Left hindlimb (tissue), 1 donor: Measurements from ENCODE around the gene PTPRO.

Source experiments
- DNase-seq: peaks from one replicate; pipeline ENCODE4 v3.0.0-alpha.2; 2018

The PTPRO gene

DNA sequence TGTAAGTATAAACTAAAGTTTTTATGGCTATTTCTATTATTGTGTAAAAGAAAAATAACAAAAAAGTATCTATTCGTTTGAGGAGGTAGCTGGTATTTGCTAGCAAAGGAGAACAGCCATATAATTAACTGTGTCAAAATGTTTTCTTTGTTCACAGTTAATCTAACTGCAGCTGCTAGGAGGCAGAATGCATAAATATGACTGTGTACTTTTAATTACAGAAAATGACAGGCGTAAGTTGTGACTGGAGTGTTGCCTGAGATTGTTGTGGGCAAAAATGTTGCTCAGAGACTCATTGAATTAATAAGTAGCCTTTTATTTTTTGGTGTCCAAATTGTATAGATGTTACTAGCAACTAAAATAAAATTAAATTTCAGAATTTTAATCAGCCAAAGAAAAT lies 33.5 kb downstream of the PTPRO start:
- DNase-seq, result no peak

DNA sequence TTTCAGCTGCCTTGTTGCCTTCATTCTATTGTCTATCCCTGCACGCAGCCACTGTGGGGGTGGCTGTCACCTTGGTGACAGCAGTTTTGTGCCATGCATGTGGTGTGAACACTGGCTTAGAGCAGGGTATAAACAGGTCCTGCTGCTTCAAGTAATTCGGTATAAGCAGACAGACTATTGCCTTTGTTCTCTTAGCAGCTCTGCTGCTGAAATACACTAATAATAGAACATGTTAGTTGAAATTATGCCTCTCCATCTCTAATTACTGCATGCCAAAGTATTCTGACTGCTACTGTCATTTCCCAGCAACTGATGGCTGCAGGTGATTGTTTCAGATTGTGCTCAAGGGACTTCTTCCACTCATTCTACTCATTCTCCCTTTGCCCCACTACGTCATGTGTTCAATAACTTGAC lies 34.6 kb downstream of the PTPRO start:
- DNase-seq, result no peak

DNA sequence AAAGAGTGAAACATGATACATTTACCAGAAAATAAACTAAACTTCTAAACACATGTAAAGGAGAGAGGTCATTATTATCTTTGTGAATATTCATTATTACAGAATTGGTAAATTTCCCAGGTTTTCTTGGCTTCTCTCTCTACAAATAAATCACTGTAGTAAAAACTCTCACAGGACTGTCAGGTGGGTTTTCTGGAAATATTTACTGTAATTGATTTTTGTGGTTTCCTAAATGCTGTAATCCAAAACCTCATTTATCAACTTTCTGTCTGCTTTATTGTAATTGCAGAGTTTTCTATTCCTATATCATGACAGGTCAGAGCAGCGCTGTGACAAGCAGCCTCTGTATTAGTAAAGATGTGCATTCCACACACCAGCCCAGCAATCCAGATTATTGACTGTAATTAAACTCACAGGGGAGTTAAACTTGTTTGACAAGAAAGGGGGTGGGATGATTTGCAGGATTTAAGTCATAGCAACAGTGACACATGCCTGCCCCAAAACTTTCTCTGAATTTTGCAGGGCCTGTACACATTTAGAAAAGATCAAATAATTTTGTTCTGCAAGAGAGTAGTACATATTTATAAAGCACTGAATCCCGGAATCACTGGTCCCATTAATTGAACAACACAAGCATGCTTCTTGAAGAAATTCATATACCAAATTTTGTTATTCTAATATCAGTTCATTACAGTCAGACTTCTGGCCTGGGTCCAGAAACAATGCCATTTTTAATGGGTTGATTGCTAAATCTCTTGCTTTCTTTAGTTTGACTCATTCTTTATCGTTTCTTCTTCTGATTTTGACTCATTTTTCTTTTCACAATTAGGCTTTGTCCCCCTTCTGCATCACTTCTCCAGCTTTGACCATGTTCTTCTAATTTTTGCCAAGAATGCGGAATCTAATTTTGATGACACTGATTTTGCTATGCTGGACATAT lies 42.2 kb downstream of the PTPRO start:
- no peak for DNase-seq

DNA sequence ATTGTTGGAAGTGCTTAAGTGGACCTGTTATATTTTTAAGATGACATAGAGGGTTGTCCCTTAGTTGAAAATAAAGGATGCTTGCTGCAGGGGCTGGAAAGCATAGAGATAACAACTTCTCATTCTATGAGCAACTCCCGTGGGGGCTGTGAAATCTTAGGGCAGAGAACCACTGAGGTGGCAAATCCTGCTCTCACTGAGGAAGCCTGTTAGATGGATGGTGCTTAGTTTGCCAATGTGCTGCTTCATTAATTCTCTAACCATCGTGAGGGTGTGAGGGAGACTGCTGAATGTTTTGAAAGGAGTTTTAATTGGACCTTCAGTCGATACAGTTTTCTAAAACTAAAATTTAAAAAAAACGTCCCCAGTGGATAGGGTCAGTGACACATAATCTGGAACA lies 46.5 kb downstream of the PTPRO start:
- no peak for DNase-seq

DNA sequence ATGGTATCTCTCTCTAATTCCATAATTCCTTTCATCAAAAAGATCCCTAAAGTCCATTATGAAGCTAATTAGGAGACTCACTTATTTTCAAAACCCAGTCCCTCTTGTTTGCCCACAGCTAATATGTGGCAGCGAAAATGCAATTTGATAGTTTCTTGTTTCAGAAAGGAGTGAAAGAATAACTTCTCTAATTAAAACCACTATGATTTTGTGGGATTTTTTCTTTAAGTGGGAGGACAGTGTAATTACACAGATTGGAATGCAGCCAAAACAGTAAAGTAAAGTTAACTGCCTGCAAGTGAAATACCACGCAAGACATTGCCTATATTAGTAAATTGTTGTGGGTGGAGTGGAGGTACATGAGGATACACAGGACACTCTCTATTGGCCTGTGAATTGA lies 50.0 kb downstream of the PTPRO start:
- DNase-seq, result no peak

DNA sequence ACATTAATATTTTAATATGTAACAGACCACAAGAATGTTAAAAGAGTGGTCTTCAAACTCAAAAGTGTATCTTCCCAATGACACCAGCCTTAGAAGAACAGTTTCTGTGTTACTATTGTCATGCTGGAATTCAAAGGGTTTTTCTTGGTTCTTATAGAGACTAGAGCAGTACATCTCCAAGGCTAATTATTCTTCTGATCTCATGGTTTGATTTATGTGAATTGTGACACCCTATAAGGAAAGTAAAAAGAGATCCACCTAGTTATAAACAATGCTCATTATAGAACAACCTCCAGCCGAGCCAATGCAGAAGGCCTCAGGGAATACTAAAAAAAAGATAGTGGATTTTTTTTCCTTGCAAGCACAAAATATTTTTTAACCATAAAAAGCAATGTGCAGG lies 65.5 kb downstream of the PTPRO start:
- DNase-seq, result no peak

DNA sequence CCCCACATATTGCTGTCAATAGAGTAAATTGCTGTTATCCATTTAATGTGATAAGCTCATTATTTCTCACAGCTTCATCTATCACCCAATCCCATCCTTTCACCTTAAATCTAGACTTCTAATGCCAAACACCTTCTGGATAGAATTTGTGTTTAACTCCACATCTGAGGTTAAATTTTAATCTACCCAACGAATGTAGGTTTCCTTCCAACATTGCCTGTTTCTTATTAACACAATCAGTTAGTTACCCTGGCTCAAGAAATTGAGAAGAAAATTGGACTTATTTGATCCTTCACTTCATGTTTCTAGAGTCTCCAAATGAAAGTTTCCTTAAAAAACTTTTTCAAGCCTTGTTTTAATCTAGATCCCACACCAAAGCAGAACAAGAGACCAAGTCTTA lies 67.3 kb downstream of the PTPRO start:
- no peak for DNase-seq

DNA sequence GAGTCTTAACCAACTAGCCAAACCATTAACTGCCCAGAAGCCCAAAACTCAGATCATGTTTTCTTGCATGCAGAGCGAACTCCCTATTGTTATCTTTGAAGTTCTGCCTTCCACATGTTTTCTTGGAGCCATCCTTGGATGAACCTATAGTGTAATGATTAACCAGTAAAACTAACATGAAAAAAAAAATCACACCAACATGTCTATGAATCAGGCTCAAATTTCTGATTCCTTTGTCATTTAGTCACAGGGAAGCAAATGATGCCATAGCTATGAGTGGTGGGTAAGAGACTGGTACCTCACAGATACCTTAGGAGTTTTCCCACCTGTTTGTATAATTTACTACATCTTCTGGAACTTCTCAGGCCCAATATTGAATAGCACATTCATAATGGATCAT lies 70.7 kb downstream of the PTPRO start:
- DNase-seq, result no peak

DNA sequence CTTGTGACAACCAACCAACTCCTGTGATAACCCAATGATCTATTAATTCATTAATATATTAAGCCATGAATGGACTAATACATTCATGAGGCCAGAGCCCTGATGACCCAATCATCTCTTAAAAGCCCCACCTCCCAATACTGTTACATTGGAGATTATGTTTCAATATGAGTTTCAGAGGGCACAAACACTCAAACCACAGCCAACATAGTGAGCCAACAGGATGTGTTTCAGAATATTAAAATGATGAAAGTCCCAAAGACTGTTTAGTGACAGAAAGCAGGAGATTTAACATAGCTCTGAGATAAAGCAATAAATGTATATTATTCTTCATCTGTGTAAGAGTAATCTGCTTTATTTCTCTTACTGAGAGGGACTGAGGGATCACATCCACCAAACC lies 71.7 kb downstream of the PTPRO start:
- DNase-seq, result no peak

DNA sequence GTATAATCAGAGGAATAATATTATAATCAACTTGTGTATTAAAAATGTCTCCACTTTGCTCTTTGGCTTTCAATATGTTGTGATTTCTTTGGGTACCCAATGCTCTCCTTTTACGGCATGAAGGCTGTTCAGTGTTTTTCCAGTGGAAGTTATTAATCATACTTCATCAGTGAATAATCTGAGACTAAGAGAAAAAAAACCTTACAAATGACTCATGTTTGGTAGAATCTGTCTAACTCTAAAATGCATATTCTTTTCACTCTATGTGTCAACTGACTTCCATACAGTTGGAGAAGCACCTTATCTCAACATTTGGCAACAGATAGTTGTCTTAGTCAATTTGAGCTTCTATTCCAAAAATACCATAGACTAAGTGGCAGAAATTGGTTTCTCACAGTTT lies 82.2 kb downstream of the PTPRO start:
- no peak for DNase-seq

DNA sequence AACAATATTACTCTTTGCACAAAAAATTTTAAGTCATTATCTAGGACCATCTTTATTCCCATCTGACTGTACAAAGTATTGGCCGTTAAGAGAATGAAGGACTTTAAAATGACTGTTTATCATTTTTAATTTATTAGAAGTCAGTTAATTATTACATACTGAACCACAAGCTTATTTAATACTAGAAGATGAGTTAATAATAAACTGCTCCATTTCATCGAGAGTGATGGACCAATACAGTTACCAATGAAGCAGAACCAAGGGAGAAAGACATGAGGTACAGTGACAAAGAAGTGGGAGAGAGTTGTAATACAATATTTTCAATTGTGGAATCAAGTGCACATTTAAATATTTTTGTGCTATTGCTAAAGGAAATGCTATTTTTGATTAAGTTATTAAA lies 83.3 kb downstream of the PTPRO start:
- no peak for DNase-seq

DNA sequence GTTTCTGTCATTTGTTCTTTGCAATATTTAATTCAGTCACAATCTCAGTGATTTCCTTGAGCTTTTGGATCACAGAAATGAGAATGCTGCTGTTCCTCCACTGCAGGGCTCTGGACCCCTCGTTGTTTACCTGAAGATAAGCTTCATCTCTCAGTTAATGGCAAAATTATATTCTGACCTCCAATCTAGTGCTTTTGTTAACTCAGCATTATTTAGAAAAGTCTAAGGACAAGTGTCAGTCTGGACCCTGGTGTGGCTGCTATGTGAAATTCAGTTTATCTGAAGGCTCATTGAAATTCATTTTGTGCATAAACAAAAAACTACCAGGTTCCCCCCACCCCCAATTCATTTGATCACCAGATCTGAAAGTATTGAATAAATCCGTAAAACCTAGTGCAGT lies 84.7 kb downstream of the PTPRO start:
- no peak for DNase-seq

DNA sequence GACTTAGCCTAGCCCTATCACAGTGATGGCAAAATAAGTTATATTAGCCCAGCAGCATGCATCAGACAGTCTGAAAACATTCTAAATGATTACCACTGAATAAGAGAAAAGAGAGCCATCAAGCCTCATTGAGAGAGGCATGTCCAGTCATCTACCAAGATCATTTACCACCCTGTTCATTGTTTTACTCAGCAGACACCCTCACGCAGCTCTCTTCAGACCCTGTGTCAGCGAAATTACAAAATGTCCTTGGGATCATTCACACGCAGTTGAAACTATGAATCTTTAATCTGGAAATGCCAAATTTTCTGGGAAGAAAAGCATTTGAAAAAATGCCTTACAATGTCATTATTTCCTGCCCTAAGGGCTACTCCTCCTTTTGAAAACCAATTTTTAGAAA lies 89.5 kb downstream of the PTPRO start:
- DNase-seq, result no peak

DNA sequence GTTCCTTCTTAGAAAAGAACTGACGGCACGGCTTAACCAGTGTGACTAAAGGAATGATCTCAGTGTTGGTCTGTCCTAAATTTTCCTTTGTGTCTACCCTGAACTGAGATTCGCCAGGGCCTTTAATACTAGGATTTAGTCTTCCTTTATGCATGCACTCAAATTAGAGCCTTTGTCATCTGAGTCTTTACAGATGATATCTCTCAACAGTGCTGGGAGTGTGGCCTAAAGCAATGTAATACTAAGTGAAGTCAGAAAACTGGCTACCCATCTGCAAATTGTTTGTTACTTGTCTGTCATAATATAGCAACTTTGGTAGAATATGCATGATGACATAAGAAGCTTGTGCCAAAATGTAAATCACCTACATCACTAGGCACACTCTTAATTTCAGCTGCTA lies 95.4 kb downstream of the PTPRO start:
- DNase-seq, result no peak

DNA sequence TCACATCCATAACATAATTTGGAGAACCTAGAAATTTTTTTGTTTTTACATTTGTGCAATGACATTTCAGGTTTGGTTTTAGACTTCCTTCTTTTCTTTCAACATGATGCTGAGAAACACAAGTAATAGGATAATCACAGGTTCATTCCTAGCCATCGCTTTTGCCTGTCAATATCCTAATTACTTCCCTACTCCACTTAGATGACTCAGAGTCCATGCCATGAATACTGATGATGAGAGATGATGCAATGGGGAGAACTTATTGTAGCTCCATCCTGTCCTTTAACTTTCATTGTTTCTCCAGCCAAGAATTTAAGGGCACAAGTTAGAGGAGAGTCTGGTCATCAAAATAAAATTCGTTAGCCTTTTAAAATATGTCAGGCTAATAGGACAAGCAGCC lies 101.3 kb downstream of the PTPRO start:
- DNase-seq, result no peak

DNA sequence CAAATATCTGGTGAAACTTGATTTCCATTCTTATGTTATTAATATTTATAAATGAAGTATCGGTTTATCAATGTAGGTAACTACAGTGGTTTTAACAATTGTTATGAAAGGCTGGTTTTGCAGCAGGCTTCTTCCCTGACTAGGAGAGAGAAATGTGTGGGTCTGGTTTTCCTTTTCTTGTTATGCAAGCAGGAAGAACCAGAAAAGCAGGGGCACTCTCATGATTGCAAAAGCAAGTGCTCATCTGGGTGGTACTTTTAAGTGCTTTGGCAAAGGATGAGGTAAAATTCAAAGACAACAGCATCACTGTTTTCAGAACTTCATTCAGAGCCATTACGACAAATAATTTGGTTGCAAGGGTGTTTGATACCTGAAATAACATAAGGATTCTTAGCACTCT lies 105.6 kb downstream of the PTPRO start:
- DNase-seq, result no peak

DNA sequence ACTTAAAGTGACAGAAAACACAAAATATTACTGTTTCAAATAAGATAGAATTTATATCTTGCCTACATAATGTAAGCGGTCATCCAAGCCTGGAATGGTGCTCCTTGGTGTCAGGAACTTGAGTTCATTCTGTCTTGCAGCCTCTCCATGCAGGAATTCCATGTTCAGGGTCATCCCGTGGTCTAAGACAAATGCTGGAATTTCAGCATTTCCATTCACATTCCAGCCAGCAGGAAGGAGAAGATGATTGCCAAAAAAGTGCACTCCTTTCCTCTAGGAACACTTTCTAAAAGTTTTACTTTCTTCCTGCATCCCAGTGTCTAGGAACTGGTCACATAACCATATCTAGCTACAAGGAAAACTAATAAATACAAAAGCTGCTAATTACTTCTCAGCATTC lies 106.3 kb downstream of the PTPRO start:
- no peak for DNase-seq

DNA sequence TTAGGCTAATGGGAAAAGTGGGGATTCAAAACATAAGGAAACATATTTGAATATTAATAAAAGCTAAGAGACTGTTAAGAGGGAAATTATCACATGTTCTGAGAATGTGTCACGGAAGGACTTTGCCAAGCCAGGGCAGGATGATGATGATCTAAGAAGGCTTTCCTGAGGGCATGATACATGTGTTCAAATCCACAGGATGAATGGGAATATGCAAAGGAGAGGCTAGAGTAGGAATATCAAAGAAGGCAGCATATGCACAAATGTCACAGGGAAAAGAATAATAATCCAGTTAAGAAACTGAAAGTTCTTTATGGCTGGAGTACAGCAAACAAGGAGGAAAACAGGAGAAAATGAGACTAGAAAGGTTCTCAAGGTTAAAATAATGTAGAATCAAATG lies 107.0 kb downstream of the PTPRO start:
- DNase-seq, result no peak

DNA sequence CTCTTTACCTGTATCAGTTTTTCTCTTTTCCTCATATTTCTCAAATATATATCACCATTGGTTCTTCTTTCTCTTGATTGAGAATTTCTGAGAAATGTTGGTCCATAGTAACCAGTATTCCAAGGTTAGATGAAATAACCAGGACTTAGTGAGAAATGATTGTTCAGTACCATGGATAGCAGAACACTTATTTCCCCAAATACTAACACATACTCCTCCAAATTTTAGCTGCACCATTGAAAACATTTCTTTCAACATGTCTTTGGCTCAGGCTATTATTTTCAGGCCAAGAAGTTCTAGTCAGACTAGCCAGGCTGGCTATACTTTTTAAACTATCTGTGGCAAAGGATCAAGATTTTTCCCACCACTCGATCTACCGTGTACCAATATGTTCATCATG lies 113.3 kb downstream of the PTPRO start:
- no peak for DNase-seq

DNA sequence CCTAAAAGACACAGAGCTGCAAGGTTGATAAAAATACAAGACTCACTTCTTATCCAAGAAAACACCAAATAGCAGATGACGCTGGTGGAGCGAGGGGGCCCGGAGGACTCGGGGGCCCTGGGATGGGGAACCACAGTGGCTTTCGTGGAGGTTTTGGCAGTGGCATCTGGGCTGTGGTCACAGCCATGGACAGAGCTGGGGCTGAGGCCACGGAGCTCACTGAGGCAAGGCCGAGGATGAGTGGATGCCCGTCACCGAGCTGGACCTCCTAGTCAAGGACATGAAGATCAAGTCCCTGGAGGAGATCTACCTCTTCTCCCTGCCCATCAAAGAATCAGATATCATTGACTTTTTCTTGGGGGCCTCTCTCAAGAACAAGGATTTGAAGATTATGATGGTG lies 117.2 kb downstream of the PTPRO start:
- DNase-seq, result no peak

DNA sequence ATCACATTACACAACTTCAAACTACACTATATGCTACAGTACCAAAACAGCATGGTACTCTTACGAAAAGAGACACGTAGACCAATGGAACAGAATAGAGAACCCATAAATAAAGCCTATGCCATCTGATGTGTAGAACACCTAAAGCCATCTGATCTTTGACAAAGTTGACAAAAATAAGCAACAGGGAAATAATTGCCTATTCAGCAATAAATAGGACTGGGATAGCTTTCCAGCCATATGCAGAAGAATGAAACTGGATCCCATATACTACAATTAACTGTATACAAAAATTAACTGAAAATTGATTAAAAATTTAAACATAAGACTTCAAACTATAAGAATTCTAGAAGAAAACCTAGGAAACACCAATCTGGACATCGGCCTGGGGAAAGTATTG lies 120.7 kb downstream of the PTPRO start:
- DNase-seq, result no peak

DNA sequence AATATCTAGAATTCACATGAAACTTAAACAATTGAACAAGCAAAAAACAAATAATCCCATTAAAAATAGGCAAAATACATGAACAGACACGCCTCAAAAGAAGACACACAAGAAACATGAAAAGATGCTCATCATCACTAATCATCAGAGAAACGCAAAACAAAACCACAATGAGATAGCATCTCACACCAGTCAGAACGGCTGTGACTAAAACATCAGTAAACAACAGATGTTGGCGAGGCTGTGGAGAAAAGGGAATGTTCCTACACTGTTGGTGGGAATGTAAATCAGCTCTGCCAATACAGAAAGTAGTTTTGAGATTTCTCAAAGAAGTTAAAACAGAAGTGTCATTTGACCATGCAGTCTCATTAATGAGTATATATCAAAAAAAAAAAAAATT lies 121.3 kb downstream of the PTPRO start:
- no peak for DNase-seq

DNA sequence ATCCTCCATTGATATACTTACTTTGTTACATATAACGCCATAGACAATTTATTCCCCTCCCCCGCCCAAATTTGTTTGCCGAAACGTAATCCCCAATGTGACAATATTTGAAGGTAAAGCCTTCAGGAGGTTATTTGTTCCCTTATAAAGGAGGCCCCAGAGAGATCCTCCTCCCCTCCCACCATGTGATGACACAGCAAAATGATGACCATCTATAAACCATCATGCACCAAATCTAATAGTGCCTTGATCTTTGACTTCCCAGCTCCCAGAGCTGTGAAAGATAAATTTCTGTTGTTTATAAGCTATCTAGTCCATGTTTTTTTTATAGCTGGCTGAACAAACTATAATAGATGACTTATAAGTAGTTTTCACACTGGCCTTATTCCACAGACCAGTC lies 122.2 kb downstream of the PTPRO start:
- DNase-seq, result no peak

DNA sequence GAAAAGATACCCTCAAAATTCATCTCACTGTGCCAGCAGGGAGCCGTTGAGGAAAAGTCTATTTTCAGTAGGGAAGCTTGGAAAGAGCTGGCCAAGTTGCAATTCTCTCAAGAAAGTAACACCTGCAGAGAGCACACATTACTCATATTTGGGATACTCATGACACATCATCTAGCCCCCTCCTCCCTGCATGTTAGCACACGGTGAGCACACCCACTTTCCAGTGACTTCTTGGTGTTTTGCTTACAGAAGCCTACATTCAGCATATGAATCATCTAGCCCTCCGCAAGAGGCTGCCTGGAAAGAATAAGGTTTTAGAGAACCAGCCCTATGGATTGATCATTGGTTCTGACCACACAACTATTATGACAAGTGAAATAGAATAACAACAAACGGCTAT lies 124.5 kb downstream of the PTPRO start:
- DNase-seq, result no peak

DNA sequence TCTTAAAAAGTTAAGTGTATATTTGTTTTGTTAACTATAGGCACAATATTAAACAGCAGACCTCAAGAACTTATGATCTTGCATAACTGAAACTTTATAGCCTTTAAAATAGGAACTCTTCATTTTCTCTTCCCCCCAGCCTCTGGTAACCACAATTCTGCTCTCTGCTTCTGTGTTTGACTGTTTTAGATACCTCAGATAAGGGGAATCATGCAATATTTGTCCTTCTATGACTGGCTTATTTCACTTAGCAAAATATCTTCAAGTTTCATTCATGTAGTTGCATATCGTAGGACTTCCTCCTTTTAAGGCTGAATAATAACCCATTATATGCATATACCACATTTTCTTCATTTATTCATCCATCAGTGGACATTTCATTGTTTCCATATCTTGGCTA lies 131.3 kb downstream of the PTPRO start:
- no peak for DNase-seq
